Activated naive CD8-positive, alpha-beta T cell (primary cell): ENCODE results near the gene RPL7A.

ENCODE experiments used
- H3K27ac Mint-ChIP-seq: one replicate; pipeline ENCODE4 v1.8.0; 2021; ENCODE audit warnings: mixed read lengths
- H3K27me3 Mint-ChIP-seq: one replicate; pipeline ENCODE4 v1.8.0; 2021; ENCODE audit warnings: mixed read lengths
- H3K36me3 Mint-ChIP-seq: one replicate; pipeline ENCODE4 v1.8.0; 2021; ENCODE audit warnings: mixed read lengths
- H3K4me1 Mint-ChIP-seq: one replicate; pipeline ENCODE4 v1.8.0; 2021; ENCODE audit warnings: low read depth, mixed read lengths
- H3K4me3 Mint-ChIP-seq: one replicate; pipeline ENCODE4 v1.8.0; 2021; ENCODE audit warnings: mild to moderate bottlenecking, mixed read lengths
- H3K9me3 Mint-ChIP-seq: one replicate; pipeline ENCODE4 v1.8.0; 2021; ENCODE audit warnings: low read depth, mixed read lengths

The RPL7A gene

DNA sequence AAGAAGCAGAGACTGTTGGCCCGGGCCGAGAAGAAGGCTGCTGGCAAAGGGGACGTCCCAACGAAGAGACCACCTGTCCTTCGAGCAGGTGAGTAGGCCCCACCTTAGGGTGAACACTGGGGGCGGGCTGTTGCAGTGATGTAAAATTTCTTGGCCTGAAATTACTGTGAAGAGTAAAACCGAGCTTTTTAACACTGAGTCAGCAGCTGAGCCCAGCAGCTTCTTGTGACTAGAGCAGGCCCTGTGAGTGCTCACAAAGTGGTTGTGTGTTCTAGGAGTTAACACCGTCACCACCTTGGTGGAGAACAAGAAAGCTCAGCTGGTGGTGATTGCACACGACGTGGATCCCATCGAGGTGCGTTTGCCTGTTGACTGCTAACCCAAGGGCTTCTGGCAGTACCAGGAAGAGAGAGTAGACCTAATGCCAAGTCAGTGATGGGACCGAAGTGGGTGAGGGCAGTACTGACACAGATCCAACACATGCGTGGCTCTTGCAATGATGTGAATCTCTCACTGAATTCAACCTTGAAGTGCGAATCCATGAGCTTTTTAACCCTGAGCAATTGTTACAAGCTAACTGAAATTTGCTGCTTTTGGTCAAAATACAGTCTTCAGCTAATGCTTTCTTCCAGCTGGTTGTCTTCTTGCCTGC lies 2.1 kb downstream of the RPL7A start:
- Mint-ChIP-seq H3K4me1 (peaks cover 48% of the 10 kb centered on the region), H3K27ac (peak overlapping the region; percentile 84), H3K36me3 (peaks cover 10% of the 10 kb centered on the region)

DNA sequence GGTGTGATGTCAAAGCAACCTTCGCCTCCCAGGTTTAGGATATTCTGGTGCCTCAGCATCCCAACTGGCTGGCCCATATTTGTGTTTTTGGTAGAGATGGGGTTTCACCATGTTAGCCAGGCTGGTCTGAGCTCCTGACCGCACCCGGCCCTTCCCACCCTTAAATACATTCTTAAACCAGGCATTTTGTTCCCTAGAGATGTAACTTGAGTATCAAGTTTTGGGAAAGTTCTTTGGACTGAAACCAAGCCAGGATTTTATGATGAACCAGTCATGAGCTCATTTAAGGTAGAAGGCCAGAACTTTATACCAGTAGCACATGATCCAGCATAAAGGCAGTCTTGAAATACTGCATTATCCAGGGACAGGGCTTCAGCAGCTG lies 3.5 kb downstream of the RPL7A start:
- H3K4me1 Mint-ChIP-seq, result peaks cover 42% of the 10 kb centered on the region
- no peaks in the 10 kb centered on the region for H3K9me3 Mint-ChIP-seq
- H3K4me3 Mint-ChIP-seq, result peak overlapping the region; percentile 68
- peaks cover 10% of the 10 kb centered on the region for H3K36me3 Mint-ChIP-seq
- H3K27me3 Mint-ChIP-seq, result no peaks in the 10 kb centered on the region
- peak overlapping the region; percentile 76 for H3K27ac Mint-ChIP-seq

More for the DNA sequence above, 2.1 kb downstream of the RPL7A start:
- Mint-ChIP-seq H3K4me3 (peak overlapping the region; percentile 99), H3K27me3 (no peaks in the 10 kb centered on the region), H3K9me3 (no peaks in the 10 kb centered on the region)

DNA sequence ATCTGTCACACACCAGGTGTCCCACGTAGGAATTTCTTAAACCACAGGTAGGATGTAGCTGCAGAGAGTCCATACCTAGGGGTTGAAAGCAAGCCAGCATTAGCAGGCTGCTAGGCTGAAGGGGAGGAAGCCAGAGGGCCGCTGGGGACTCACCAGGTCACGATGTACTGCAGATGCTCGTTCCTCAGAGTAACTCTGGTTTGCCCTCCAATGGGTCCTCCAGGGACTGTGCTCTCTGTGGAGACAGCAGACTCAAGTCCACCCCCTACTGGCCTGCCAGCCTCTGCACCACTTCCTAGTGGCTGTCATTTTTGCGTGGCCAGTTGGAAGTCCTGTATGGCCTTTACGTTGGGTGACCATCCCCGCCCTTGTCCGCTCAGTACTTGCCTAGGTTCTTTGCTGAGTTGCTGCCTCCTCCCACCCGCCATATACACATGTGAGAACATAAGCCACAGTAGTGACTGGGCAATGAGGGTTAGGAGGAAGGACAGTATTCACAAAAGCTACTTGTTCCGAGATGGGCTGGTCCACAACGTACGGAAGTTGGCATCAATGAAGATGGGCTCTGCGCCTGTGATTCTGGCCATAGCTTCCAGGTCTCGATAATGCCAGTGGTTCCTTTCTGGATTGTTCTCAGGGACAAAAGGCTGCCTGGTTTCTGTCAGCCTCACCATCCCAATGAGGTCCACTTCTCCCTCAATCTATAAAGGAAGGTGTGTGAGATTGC lies 4.1 kb downstream of the RPL7A start:
- peak overlapping the region; percentile 59 for H3K4me3 Mint-ChIP-seq
- H3K27me3 Mint-ChIP-seq, result no peaks in the 10 kb centered on the region
- H3K9me3 Mint-ChIP-seq, result no peaks in the 10 kb centered on the region
- peaks cover 37% of the 10 kb centered on the region for H3K4me1 Mint-ChIP-seq
- peak overlapping the region; percentile 76 for H3K27ac Mint-ChIP-seq
- peaks cover 10% of the 10 kb centered on the region for H3K36me3 Mint-ChIP-seq

DNA sequence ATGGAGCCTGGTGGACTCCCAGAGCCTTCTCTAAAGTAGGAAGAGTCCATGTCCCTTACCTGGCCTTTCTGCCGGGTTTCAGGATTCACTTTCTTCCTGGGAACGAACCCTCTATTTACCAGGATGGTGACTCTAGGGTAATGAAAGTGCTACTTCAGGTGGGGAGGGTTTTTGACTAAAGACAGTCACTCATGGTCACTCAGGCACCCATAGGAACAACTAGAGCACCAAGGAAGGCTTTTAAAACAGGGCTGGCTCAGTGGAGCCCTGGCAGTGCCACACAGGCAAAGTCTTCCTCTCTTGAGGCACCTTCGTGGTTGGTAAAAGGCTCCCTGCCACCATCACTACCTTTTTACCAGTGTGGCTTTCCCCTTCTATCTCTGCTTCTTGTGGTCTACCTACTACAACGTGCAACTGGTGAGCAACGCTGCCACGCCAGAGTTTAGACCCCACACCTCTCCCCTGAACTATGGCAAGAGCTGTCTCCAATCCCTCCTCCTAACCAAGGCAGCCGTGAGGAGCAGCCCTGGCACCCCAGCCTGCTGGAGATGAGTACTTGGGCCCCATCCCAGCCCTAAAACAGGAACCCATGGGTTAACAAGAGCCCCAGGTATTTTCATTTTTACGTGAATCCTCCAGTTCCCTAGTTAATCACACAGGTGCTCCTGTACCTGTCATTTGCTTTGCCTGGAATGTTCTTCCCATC lies 4.8 kb downstream of the RPL7A start:
- no peaks in the 10 kb centered on the region for H3K9me3 Mint-ChIP-seq
- H3K36me3 Mint-ChIP-seq, result peaks cover 10% of the 10 kb centered on the region
- peak overlapping the region; percentile 83 for H3K27ac Mint-ChIP-seq
- no peak overlapping the region for H3K4me3 Mint-ChIP-seq
- peaks cover 42% of the 10 kb centered on the region for H3K4me1 Mint-ChIP-seq
- H3K27me3 Mint-ChIP-seq, result no peaks in the 10 kb centered on the region

DNA sequence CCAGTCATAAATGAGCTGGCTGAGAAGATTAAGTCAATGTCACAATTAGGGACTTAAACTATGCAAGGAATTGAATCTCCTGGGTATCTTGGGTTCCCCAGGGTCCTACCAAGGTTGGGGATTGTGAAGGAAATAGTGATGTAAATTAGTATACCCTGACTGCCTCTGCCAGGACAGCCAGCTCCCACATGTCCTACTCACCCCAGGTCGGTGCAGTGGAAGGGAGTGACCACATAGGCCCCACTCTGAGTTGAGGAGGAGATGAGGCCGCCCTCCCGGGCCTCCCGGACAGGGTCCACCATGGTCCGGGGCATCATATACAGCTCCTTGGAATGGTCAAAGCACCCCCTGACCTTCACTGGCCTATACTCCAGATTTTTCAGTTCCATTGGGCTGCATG lies 5.5 kb downstream of the RPL7A start:
- no peaks in the 10 kb centered on the region for H3K27me3 Mint-ChIP-seq
- H3K27ac Mint-ChIP-seq, result peak overlapping the region; percentile 83
- H3K9me3 Mint-ChIP-seq, result no peaks in the 10 kb centered on the region
- peak overlapping the region; percentile 38 for H3K4me3 Mint-ChIP-seq
- peaks cover 10% of the 10 kb centered on the region for H3K36me3 Mint-ChIP-seq
- H3K4me1 Mint-ChIP-seq, result peaks cover 48% of the 10 kb centered on the region

DNA sequence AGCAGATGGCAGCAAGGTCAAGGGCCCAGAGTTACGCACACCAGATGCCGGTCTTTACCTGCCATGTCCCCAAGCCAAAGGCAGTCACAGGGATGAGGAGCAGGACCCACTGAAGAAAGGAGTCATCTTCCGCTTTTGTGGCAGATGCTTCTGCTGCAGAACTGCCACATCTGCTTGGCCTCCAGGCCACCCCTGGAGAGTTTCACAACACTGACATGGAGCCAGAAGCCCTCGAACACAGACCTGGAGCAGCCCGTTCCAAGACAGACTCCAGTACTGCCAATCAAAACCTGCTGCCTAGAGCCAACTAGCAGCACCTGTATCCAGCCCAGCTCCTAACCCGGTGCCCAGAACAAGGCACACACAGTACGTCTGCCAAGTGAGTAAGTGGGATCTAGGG lies 6.7 kb downstream of the RPL7A start:
- Mint-ChIP-seq H3K36me3 (peaks cover 3% of the 10 kb centered on the region), H3K4me3 (peak overlapping the region; percentile 90), H3K27ac (peak overlapping the region; percentile 46), H3K27me3 (no peaks in the 10 kb centered on the region), H3K9me3 (no peaks in the 10 kb centered on the region), H3K4me1 (peaks cover 50% of the 10 kb centered on the region)

DNA sequence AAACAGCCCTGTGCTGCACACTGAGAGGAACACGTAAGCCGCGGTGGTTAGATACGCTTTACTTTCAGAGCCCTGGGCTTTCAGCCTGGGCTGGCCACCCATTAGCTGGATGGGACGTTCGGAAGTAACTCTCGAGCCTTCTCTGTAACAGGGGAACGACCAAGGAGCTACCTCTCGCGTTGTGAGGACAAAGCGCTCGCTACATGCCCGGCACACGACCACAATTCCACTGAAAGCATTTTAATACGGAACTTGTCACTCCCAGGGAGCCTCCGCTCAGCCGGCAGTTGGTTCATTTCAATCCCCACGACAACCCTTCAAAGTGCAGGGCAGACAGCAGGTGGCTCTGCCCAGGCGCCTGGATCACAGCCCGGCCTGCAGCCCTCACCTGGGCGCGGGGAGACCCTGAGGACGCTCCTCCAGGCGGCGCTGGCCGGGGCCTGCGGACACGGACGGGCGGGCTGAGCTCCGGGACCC lies 7.9 kb downstream of the RPL7A start:
- H3K4me3 Mint-ChIP-seq, result peak overlapping the region; percentile 90
- peaks cover 45% of the 10 kb centered on the region for H3K4me1 Mint-ChIP-seq
- no peaks in the 10 kb centered on the region for H3K9me3 Mint-ChIP-seq
- H3K27ac Mint-ChIP-seq, result peak overlapping the region; percentile 82
- H3K36me3 Mint-ChIP-seq, result no peaks in the 10 kb centered on the region
- H3K27me3 Mint-ChIP-seq, result no peaks in the 10 kb centered on the region

DNA sequence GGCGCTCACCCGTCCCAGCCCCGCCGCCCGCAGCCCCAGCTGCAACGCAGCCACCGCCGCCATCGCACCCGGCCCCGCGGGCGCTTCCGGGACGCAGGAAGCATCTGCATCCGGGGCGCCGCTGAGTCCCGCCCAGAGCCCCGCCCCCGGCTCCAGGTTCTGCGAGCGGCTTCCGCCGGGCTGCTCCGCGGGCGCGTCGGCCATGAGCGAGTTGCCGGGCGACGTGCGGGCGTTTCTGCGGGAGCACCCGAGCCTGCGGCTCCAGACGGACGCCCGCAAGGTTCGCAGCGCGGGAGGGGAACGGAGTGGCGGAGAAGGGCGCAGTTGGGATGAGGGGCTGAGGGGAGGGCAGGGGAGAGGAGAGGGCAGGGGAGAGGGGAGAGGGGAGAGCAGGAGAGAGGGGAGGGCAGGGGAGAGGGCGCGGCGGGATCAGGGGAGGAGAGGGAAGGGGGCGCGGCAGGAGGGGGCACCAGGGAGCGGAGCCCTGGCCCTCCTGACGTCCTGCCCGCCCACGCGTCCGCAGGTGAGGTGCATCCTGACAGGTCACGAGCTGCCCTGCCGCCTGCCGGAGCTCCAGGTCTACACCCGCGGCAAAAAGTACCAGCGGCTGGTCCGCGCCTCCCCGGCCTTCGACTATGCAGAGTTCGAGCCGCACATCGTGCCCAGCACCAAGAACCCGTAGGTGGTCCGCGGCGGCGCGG lies 8.5 kb downstream of the RPL7A start, which contains the start of the genes SURF1 and SURF2:
Gene SURF1, minus strand, starts transcription at position 97 of the 701 bp plus-strand sequence. Its CDS starts 34 bp downstream, at position 63.
Gene SURF2, plus strand, starts transcription at position 160 of the 701 bp plus-strand sequence. Its CDS starts 43 bp downstream, at position 203.
- Mint-ChIP-seq H3K4me3 (peak within 1 kb of the TSS; percentile 90), H3K27ac (peak within 1 kb of the TSS; percentile 82), H3K36me3 (no peaks in the 10 kb centered on the region), H3K4me1 (peaks cover 46% of the 10 kb centered on the region), H3K9me3 (no peaks in the 10 kb centered on the region), H3K27me3 (no peaks in the 10 kb centered on the region)

DNA sequence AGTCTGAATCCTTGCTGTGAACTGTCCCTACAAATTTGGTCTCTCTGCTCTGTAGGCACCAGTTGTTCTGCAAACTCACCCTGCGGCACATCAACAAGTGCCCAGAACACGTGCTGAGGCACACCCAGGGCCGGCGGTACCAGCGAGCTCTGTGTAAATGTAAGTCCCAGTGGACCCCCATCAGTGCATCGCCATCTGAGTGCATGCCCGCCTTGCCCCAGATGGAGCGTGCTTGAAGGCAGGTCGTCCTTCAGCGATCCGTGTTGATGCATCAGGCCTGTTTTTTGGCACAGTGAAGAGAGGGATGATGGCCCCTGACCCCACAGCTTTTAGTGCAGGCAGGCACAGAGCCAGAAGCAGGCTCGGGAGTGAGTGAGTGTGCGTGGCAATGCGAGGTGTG lies 9.6 kb downstream of the RPL7A start:
- H3K27ac Mint-ChIP-seq, result peak overlapping the region; percentile 80
- H3K4me3 Mint-ChIP-seq, result peak overlapping the region; percentile 81
- no peaks in the 10 kb centered on the region for H3K9me3 Mint-ChIP-seq
- H3K36me3 Mint-ChIP-seq, result no peaks in the 10 kb centered on the region
- no peaks in the 10 kb centered on the region for H3K27me3 Mint-ChIP-seq
- H3K4me1 Mint-ChIP-seq, result peaks cover 44% of the 10 kb centered on the region

DNA sequence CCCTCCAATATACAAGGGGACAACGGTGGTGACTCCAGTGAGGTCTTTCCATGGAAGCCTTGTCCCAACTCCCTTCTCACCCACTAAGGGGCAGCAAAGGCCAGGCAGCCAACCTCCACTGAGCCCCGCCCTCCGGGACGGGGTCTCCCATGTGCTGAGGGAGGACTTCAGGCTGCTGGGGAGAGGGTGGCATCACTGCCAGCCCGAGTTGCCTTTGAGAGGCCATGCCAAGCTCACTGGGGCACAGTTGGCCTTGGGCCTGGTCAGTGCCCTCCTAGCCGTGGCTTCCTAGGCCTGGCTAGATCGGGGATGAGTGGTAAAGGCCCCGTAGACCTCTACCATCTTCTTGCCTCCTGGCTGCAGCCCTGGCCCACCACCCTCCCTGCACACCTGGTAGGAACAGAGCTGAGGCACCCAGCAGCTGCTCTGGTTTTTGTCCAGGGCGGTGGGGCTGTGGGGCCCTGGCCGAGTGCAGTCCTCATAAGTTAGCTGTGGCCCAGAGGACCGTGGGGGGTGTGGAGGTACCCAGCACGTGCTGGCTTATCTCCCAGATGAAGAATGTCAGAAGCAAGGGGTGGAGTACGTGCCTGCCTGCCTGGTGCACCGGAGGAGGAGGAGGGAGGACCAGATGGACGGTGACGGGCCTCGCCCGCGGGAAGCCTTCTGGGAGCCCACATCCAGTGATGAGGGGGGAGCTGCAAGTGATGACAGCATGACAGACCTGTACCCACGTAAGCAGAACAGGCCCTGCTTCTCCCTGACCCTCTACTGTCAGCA lies 11.6 kb downstream of the RPL7A start:
- H3K4me1 Mint-ChIP-seq, result peaks cover 38% of the 10 kb centered on the region
- H3K27ac Mint-ChIP-seq, result no peak overlapping the region
- H3K36me3 Mint-ChIP-seq, result no peaks in the 10 kb centered on the region
- H3K9me3 Mint-ChIP-seq, result no peaks in the 10 kb centered on the region
- peak overlapping the region; percentile 42 for H3K4me3 Mint-ChIP-seq
- H3K27me3 Mint-ChIP-seq, result no peaks in the 10 kb centered on the region

DNA sequence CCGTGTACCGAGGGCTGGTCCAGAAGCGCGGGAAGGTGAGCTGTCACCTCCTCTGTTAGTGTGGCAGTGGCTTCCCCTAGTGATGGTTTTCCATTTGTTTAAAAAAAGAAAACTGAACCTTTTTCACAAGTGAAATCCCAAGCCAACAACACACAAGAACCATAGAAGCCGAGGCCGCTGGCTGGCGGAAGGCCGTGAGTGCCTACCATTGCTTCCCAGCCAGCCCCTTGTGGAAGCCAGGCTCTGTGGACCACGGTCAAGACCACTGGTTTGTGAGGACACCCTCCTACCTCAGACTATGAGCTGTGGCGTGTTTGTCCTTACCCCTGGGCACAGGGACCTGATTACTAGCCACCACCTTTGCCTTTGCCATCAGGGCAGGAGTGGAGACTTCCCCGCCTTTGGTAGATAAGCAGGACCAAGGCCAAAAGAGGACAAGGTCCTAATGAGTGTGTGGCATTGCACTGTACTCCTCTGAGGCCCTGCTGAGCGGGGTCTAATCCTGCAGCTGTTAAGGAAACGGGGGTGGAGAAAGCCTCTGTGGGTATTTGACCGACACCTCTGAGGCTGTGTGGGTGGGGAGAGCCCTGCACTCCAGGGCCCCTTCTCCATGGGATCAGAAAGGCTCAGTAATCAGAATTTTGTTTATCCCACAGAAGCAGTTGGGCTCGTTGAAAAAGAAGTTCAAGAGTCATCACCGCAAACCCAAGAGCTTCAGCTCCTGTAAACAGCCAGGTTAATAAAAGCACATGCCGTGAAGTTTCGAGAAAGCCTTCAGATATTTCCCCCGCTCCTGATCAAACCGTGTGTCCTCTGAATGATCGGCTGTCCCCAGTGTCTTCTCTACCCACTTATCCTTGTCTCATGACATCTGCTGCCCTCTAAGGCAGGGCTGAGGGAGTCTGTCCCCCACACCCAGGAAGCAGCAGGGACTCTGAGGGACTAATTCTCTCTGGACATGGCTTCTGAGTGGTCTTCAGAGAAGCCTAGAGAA lies 12.7 kb downstream of the RPL7A start:
- Mint-ChIP-seq H3K27ac (peak overlapping the region; percentile 87), H3K4me3 (peak overlapping the region; percentile 27), H3K4me1 (peaks cover 33% of the 10 kb centered on the region), H3K27me3 (no peaks in the 10 kb centered on the region), H3K36me3 (no peaks in the 10 kb centered on the region), H3K9me3 (no peaks in the 10 kb centered on the region)

DNA sequence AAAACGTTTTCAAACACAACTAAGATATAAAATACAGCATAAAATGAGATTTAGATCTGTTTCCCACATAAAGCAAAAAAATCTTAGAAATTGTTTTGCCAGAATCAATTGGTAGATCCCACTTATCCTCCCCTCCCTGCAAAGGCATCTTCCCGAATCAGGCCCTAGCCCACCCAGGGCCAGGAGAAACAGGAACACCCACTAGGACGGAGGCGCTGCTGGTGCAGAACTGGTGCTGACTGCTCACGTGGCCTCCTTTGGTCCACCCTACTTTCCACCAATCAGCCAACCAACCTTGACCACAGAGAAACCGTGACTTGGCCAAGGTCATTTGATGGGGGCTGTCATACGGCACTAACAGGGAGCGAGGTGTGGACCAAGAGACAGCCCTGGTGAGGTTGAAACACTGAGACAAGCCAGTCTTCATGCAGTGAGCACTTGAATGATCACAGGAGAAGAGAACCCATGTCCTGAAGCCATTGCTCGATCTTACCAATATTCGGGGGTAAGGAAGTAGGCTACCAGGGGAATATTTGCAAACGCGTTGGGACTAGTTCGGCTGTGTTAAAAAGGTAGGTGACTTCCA lies 13.6 kb downstream of the RPL7A start:
- Mint-ChIP-seq H3K27ac (peak overlapping the region; percentile 87), H3K27me3 (no peaks in the 10 kb centered on the region), H3K4me1 (peaks cover 38% of the 10 kb centered on the region)

More for the DNA sequence above, 13.6 kb downstream of the RPL7A start:
- Mint-ChIP-seq H3K4me3 (no peak overlapping the region), H3K36me3 (no peaks in the 10 kb centered on the region), H3K9me3 (no peaks in the 10 kb centered on the region)
